SK-N-SH treated with all-trans-retinoic acid at 6 μM for 48 hours (cell line): ENCODE measurements around the gene ADGRV1.

Source experiments
- SNAI2 ChIP-seq: fragments of 250-450 bp; sonication (Bioruptor Pico); IDR thresholded peaks from 2 replicates; pipeline ENCODE4 v1.5.0; 2020; ENCODE audit warnings: mild to moderate bottlenecking, moderate library complexity
- ZNF8 ChIP-seq: fragments of 450-650 bp; formaldehyde crosslinking; IDR thresholded peaks from 2 replicates; pipeline ENCODE4 v1.5.0; 2020; ENCODE audit warnings: mild to moderate bottlenecking, moderate library complexity
- TF ChIP-seq, protein P1 (sequence below): fragments of 250-450 bp; sonication (Bioruptor Pico); IDR thresholded peaks from 2 replicates; pipeline ENCODE4 v1.5.1; 2021; ENCODE audit warnings: mild to moderate bottlenecking, moderate library complexity

DNA sequence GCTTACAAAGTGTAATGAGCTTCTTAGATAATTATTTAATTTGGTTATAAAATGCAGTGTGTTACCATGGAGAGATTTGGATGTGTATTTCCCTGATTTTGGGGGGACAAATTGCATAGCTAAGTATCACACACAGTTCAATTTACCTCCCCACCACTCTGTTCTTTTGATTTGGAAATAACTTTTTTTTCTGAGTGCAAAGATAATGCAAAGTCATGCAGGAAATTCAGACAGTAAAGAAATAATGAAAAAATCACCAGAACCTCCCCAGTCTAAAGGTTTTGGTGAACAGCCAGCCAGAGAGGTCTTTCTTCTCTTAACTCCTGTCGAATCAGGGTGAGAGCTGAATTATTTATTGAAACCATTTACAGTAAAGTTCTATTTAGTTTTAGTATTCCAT is 3.2 kb downstream of the ADGRV1 start:
- TF ChIP-seq SNAI2 (CRISPR knock-in tag) = no peak
- no peak for TF ChIP-seq ZNF8 (CRISPR knock-in tag)
- TF ChIP-seq, protein P1, sequence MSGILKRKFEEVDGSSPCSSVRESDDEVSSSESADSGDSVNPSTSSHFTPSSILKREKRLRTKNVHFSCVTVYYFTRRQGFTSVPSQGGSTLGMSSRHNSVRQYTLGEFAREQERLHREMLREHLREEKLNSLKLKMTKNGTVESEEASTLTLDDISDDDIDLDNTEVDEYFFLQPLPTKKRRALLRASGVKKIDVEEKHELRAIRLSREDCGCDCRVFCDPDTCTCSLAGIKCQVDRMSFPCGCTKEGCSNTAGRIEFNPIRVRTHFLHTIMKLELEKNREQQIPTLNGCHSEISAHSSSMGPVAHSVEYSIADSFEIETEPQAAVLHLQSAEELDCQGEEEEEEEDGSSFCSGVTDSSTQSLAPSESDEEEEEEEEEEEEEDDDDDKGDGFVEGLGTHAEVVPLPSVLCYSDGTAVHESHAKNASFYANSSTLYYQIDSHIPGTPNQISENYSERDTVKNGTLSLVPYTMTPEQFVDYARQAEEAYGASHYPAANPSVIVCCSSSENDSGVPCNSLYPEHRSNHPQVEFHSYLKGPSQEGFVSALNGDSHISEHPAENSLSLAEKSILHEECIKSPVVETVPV (CRISPR knock-in tag) = no peak
